ENCODE data around the gene GLG1.

Gene GLG1

GRCh38 chr16:74608381-74608780, 1.5 kb upstream of the GLG1 start:
- DNase-seq: no peak

GRCh38 chr16:74607962-74608356, 1.0 kb upstream of the GLG1 start:
- no peak for DNase-seq

GRCh38 chr16:74607310-74607961, 522 bp upstream of the GLG1 start:
- DNase-seq: no peak

- DNase-seq: no peak
Measured at GRCh38 chr16:74605746-74606520, 981 bp downstream of the GLG1 start.

GRCh38 chr16:74605332-74605731, 1.6 kb downstream of the GLG1 start:
- DNase-seq: no peak

- DNase-seq: no peak
Measured at GRCh38 chr16:74603848-74604247, 3.1 kb downstream of the GLG1 start.

GRCh38 chr16:74601126-74601871, 5.6 kb downstream of the GLG1 start:
- no peak for DNase-seq

GRCh38 chr16:74596586-74596985, 10.3 kb downstream of the GLG1 start:
- no peak for DNase-seq

- DNase-seq: no peak
Measured at GRCh38 chr16:74592847-74593246, 14.1 kb downstream of the GLG1 start.

GRCh38 chr16:74591876-74592650, 14.9 kb downstream of the GLG1 start:
- DNase-seq: no peak

- DNase-seq: no peak
Measured at GRCh38 chr16:74586948-74587347, 20.0 kb downstream of the GLG1 start.

- DNase-seq: no peak
Measured at GRCh38 chr16:74585846-74586443, 21.0 kb downstream of the GLG1 start.

- no peak for DNase-seq
Measured at GRCh38 chr16:74583926-74584666, 22.8 kb downstream of the GLG1 start.

GRCh38 chr16:74582970-74583369, 23.9 kb downstream of the GLG1 start:
- DNase-seq: no peak

- no peak for DNase-seq
Measured at GRCh38 chr16:74580833-74581232, 26.1 kb downstream of the GLG1 start.

GRCh38 chr16:74578838-74579237, 28.1 kb downstream of the GLG1 start:
- no peak for DNase-seq

- no peak for DNase-seq
Measured at GRCh38 chr16:74578433-74578832, 28.5 kb downstream of the GLG1 start.

- no peak for DNase-seq
Measured at GRCh38 chr16:74577882-74578366, 29.0 kb downstream of the GLG1 start.

GRCh38 chr16:74575807-74576643, 30.9 kb downstream of the GLG1 start:
- DNase-seq: no peak

- no peak for DNase-seq
Measured at GRCh38 chr16:74575175-74575806, 31.6 kb downstream of the GLG1 start.
